GM12874 (cell line): ENCODE data around the gene PAPLN.

ENCODE experiments used
- TF ChIP-seq, protein P1 (sequence below): IDR thresholded peaks from 2 replicates; pipeline ENCODE4 v1.5.1; 2011; ENCODE audit warnings: low read depth, mild to moderate bottlenecking, control low read depth, low read length, moderate library complexity; ENCODE audit not compliant: insufficient read depth

PAPLN gene

DNA sequence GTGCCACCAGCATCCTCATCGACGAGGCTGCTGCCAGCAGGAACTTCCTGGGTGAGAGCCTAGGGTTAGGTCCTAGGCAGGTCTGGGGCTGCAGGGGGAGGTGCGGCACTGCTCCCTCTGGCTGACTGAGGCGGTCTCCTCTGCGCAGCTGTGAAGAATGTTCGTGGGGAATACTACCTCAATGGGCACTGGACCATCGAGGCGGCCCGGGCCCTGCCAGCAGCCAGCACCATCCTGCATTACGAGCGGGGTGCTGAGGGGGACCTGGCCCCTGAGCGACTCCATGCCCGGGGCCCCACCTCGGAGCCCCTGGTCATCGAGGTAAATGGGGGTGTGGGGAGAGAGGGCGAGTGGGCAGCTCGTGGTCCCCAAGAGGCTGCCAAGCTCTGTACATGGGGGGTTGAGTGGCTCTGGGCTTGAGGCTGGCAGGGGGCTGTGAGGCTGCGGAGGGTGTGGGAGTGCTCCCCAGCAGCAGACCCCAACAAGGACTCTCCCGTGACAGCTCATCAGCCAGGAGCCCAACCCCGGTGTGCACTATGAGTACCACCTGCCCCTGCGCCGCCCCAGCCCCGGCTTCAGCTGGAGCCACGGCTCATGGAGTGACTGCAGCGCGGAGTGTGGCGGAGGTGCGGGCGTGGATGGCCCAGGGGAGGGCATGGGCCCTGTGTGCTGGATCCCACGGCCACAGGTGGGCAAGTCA lies 14.4 kb downstream of the PAPLN start:
- TF ChIP-seq, protein P1, sequence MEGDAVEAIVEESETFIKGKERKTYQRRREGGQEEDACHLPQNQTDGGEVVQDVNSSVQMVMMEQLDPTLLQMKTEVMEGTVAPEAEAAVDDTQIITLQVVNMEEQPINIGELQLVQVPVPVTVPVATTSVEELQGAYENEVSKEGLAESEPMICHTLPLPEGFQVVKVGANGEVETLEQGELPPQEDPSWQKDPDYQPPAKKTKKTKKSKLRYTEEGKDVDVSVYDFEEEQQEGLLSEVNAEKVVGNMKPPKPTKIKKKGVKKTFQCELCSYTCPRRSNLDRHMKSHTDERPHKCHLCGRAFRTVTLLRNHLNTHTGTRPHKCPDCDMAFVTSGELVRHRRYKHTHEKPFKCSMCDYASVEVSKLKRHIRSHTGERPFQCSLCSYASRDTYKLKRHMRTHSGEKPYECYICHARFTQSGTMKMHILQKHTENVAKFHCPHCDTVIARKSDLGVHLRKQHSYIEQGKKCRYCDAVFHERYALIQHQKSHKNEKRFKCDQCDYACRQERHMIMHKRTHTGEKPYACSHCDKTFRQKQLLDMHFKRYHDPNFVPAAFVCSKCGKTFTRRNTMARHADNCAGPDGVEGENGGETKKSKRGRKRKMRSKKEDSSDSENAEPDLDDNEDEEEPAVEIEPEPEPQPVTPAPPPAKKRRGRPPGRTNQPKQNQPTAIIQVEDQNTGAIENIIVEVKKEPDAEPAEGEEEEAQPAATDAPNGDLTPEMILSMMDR: no peak

- TF ChIP-seq, protein P1: no peak
These were observed 15.4 kb downstream of the PAPLN start for GRCh38 chr14:73252491-73253322.

DNA sequence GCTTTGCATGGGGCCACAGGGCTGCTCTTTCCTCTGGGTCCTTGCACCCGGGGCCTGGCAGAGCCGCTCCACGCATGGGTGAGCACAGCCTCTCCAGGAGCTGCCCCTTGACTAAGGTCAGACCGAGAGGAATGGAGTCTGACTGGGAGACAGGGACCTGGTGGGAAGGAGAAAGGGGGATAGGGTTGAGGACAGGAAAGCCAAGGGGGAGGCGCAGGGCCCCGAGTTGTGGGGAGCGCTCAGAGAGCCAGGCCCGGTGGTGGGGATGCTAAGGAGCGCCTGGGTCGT lies 16.0 kb downstream of the PAPLN start:
- TF ChIP-seq, protein P1: no peak

DNA sequence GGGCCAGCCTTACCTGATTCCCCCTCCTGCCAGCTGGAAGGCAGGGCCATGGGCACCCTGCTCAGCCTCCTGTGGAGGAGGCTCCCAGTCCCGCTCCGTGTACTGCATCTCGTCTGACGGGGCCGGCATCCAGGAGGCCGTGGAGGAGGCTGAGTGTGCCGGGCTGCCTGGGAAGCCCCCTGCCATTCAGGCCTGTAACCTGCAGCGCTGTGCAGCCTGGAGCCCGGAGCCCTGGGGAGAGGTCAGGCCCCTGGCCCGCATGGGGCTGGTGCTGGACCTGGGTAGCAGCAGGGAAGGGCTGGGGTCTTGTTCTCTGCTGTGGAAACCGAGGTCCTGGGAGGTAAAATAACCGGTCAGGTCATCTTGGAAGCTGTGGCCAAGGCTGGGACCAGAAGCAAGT lies 16.4 kb downstream of the PAPLN start:
- TF ChIP-seq, protein P1: no peak

DNA sequence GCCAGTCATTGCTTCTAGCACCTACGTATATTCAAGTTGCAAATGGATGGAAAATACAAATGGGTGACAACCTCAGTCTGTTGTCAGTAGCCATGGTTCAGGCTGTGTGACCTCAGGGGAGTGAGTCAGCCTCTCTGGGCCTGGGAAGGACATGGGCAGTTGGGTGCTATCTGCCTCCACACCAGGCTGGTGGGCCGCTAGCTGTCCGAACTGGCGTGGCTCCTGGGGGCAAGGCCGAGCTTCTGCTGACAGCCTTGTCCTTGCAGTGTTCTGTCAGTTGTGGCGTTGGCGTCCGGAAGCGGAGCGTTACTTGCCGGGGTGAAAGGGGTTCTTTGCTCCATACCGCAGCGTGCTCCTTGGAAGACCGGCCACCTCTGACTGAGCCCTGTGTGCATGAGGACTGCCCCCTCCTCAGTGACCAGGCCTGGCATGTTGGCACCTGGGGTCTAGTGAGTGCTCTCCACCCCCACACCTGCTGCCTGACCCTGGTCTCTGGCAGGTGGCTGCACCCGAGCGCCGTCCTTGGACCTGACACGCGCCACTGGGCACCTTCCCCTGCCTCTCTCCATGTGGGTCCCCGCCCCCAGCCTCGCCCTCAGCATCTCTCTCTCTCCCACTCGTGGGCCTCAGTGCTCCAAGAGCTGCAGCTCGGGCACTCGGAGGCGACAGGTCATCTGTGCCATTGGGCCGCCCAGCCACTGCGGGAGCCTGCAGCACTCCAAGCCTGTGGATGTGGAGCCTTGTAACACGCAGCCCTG lies 17.1 kb downstream of the PAPLN start:
- TF ChIP-seq, protein P1: no peak

DNA sequence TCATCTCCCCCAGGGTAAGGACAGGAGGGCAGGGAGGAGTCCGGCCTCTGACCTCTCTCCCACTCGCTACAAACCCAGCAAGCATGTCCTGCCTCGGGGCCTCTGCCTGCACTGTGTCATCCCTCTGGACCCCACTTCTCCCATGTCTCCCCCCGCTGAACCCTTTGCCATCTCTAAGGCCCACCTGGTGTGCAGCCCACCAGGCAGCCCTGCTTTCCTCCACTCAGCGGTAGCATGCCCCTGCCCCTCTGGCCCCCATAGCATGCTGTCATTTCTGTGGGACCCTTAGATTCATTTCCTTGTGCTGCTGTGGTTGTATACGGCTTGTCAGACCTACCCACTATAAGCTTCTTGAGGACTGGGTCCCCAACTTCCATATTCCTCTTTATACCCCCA lies 17.7 kb downstream of the PAPLN start:
- TF ChIP-seq, protein P1: no peak

DNA sequence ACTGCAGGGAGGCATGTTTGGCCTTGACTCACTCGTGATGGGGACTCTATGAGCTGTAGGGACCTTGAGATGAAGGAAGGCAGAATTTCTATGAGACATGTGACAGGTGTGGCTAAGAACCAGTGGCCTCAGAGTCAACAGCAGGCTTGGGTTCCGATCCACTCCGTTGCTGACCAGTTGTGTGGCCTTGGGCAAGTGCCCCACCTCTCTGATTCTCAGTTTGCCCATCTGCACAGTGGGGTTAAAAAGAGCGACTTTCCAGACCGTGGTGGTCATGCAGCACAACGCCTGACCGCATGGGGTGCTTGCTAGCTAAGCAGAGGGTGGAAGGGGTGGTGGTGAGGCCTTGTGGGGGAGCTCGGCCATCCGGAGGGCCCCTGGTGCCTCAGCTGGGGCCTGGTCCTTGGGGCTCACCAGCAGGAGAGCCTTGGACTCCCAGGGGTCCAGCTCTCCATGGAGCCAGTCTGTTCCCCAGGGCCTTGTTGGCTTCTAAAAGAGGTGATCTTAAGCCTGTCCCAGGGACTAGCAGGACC lies 18.5 kb downstream of the PAPLN start:
- TF ChIP-seq, protein P1: no peak
